Cardiac muscle cell (in vitro differentiated cells and primary cell): ENCODE results near the gene IMMP2L. TPM values are rescaled to one million over a fixed set of nuclear protein-coding genes. Genes with fewer than 3 reads are reported as not detected.

Source experiments
- DNase-seq, 2 donors: peaks; one replicate each; pipeline versions ENCODE4 v3.0.0 to v3.0.0-alpha.2; 2010 to 2017; ENCODE audit warnings: low read depth in 1 of 2, low spot score in 1 of 2
- H3K27ac ChIP-seq: fragments of 200-600 bp; sonication (generic); 2 replicates; pipeline ENCODE4 v1.5.1; 2016
- H3K27me3 ChIP-seq: fragments of 200-600 bp; sonication (generic); 2 replicates; pipeline ENCODE4 v1.6.0; 2016; ENCODE audit warnings: control low read depth
- H3K36me3 ChIP-seq: fragments of 200-600 bp; sonication (generic); 2 replicates; pipeline ENCODE4 v1.5.1; 2016; ENCODE audit warnings: control low read depth
- H3K4me1 ChIP-seq: fragments of 200-600 bp; sonication (generic); 2 replicates; pipeline ENCODE4 v1.8.1; 2017; ENCODE audit warnings: low read depth, mild to moderate bottlenecking, mixed run types
- H3K4me3 ChIP-seq: fragments of 200-600 bp; sonication (generic); 2 replicates; pipeline ENCODE4 v1.5.1; 2016; ENCODE audit warnings: mild to moderate bottlenecking
- H3K9me3 ChIP-seq: fragments of 200-600 bp; sonication (generic); 2 replicates; pipeline ENCODE4 v1.5.1; 2017; ENCODE audit warnings: low read depth, mild to moderate bottlenecking, control low read depth
- polyA plus RNA-seq: library from polyadenylated mRNA; unstranded; fragments of >200 nt; fragmentation: Nextera tagmentation; extraction: Ambion mirVana; gene quantifications from 2 replicates; pipeline ENCODE4 v1.2.1, GENCODE V29; 2016
- total RNA-seq: library from RNA; depleted of rRNA; stranded (reverse); fragments of >200 nt; gene quantifications from 2 replicates; pipeline ENCODE4 v1.2.3, GENCODE V29; 2016
- TF ChIP-seq, protein P1 (sequence below): IDR thresholded peaks from 2 replicates; pipeline ENCODE4 v1.5.1; 2012; ENCODE audit warnings: low read depth, mild to moderate bottlenecking, low read length

The IMMP2L gene
- total and polyA plus RNA-seq, 2 experiments from 2014 or later, result 6.0 to 11.9 TPM

DNA sequence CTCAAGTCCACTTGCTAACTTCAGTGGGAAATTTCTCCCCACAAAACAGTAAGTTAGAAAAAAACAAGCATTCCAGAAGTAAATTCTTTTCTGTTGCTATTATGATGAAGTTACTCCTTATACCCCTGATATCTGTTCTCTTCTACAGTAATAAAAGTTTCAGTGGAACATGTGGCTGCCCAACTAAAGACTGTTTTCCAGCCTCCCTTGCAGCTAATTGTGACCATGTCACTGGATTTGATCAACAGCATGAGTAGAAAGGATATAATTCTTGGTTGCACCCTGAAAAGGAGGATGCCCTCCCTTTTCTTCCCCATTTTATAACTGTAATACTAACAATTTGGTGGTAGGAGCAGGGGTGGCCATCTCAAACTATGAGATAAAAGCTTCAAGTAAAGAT lies 40.6 kb downstream of the IMMP2L start:
- H3K27me3 ChIP-seq, result no peaks in the 10 kb centered on the region
- H3K9me3 ChIP-seq, result no peaks in the 10 kb centered on the region
- no peaks in the 10 kb centered on the region for H3K4me1 ChIP-seq
- no peak overlapping the region for H3K27ac ChIP-seq
- H3K36me3 ChIP-seq, result no peaks in the 10 kb centered on the region
- TF ChIP-seq, protein P1, sequence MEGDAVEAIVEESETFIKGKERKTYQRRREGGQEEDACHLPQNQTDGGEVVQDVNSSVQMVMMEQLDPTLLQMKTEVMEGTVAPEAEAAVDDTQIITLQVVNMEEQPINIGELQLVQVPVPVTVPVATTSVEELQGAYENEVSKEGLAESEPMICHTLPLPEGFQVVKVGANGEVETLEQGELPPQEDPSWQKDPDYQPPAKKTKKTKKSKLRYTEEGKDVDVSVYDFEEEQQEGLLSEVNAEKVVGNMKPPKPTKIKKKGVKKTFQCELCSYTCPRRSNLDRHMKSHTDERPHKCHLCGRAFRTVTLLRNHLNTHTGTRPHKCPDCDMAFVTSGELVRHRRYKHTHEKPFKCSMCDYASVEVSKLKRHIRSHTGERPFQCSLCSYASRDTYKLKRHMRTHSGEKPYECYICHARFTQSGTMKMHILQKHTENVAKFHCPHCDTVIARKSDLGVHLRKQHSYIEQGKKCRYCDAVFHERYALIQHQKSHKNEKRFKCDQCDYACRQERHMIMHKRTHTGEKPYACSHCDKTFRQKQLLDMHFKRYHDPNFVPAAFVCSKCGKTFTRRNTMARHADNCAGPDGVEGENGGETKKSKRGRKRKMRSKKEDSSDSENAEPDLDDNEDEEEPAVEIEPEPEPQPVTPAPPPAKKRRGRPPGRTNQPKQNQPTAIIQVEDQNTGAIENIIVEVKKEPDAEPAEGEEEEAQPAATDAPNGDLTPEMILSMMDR, result no peak
- no peak for DNase-seq
- H3K4me3 ChIP-seq, result no peak overlapping the region

DNA sequence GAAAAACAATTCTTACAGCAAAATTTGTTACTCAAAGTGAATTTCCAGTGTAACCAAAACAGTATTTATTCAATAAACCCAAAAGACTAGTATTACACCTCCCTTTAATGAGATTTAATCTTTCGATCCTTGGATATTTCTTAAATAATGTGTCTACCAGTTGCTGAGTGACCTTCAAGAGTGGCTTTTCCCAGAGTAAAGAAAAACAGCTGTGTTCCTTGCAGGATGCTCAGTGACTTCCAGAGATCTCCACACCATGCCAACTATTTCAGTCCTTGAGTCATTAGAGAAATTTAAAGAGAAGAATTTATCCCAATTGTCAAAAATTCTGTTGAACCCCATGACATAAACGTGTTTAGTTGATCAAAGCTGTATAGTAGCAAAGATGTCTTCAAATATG lies 44.0 kb downstream of the IMMP2L start:
- no peaks in the 10 kb centered on the region for H3K27me3 ChIP-seq
- no peak overlapping the region for H3K27ac ChIP-seq
- TF ChIP-seq, protein P1, result no peak
- no peak for DNase-seq
- H3K4me1 ChIP-seq, result no peaks in the 10 kb centered on the region
- no peak overlapping the region for H3K4me3 ChIP-seq
- no peaks in the 10 kb centered on the region for H3K36me3 ChIP-seq
- H3K9me3 ChIP-seq, result no peaks in the 10 kb centered on the region

DNA sequence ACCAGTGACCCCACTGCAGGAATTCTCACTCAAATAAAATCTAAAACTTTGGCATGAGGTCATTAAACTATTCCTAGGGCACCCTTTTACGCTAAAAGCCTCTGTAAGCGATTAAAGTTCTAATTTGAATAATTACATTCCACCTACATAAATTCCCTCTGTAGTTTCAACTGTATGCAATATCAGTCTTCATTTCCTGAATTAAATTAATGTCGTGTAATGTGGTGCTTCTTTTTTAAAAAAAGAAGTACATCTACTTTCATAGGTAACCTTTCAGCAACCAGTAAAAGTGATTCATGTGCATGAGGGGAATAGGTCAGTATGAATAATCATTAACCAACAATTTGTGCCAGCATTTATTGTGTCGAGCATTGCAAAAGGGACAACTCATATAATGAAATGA lies 44.7 kb downstream of the IMMP2L start:
- no peaks in the 10 kb centered on the region for H3K36me3 ChIP-seq
- DNase-seq, result no peak
- TF ChIP-seq, protein P1, result no peak
- H3K27ac ChIP-seq, result no peak overlapping the region
- H3K4me1 ChIP-seq, result no peaks in the 10 kb centered on the region
- no peaks in the 10 kb centered on the region for H3K9me3 ChIP-seq
- H3K27me3 ChIP-seq, result no peaks in the 10 kb centered on the region
- H3K4me3 ChIP-seq, result no peak overlapping the region

DNA sequence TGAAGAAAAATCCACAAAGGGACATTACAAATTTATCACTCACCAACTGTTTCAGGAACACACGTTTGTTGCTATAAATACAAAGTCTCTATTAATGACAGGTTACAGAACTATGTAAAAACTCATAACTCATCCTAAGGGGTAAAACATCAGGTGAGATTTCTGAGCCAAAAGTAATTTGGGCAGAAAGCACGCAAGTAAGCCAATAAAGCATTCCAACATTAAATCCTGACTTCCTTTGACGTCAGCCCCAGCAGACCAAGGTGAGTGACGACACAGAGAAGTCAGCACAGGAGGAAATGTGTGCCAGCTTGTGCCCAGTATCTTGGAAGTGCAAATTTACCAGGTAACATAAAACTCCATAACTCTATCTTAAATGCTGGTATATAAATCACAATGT lies 45.7 kb downstream of the IMMP2L start:
- no peaks in the 10 kb centered on the region for H3K4me1 ChIP-seq
- H3K4me3 ChIP-seq, result no peak overlapping the region
- no peaks in the 10 kb centered on the region for H3K27me3 ChIP-seq
- no peak for DNase-seq
- H3K9me3 ChIP-seq, result no peaks in the 10 kb centered on the region
- no peaks in the 10 kb centered on the region for H3K36me3 ChIP-seq
- TF ChIP-seq, protein P1, result no peak
- H3K27ac ChIP-seq, result no peak overlapping the region

DNA sequence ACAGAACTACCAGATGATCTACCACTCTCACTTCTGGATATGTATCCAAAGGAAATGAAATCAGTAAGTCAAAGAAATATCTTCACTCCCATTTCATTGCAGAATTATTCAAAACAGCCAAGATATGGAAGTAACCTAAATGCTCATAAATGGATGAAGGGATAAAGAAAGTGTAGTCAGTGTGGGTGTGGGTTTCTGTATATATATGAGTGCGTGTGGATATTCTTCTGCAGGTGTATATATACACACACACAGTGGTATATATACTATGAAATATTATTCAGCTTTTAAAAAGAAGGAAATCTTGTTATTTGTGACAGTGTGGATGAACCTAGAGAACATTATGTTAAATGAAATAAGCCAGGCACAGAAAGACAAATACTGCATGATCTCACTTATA lies 48.7 kb downstream of the IMMP2L start:
- H3K9me3 ChIP-seq, result no peaks in the 10 kb centered on the region
- TF ChIP-seq, protein P1, result no peak
- H3K27me3 ChIP-seq, result no peaks in the 10 kb centered on the region
- H3K4me3 ChIP-seq, result no peak overlapping the region
- H3K27ac ChIP-seq, result no peak overlapping the region
- no peaks in the 10 kb centered on the region for H3K4me1 ChIP-seq
- DNase-seq, result no peak
- no peaks in the 10 kb centered on the region for H3K36me3 ChIP-seq

DNA sequence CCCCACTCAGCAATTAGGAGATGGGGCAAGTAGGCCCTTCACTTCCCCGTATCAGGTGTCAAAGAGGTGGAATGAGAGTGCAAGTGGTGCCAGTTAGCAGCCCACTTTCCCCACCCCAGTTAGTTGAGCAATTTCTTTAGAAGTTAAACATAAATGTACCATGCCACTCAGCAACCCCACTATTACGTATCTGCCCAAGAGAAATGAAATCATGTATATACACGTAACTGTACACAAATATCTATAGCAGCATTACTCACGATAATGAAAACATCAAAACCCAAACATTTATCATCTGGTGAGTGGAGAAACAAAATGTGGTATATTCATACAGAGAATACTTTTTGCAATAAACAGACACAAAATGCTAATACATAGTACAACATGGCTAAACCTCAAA lies 50.4 kb downstream of the IMMP2L start:
- Histone ChIP-seq H3K9me3 (no peaks in the 10 kb centered on the region), H3K27me3 (no peaks in the 10 kb centered on the region), H3K4me1 (no peaks in the 10 kb centered on the region), H3K36me3 (no peaks in the 10 kb centered on the region), H3K4me3 (no peak overlapping the region), H3K27ac (no peak overlapping the region)
- DNase-seq, result no peak
- TF ChIP-seq, protein P1, result no peak
